ENCODE data around the gene C11orf97.

DNA sequence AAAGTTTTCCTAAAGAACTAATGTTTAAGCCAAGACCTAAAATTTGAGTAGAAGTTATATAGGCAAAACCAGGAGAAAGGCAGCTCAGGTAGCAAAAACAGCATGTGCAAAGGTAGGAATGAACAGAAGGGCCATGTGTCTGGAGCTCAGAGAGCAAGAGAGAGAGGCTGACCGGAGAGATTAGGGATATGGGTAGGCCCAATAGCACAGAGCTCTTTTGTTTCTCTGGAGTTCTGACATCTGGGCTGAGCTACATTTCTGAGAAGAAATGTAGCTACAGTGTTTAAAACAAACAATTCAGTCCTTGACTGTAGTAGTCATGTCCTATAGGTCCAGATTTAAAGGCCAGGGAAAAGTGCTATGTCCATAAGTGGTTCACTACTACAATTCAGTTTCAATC, 4.5 kb downstream of the C11orf97 start:
- no peak for TF ChIP-seq EZH2 (IDR thresholded peaks at IDR 0.05; ENCODE audit: borderline replicate concordance, insufficient read depth, low read depth, low read length, poor library complexity, severe bottlenecking)
- TF ChIP-seq, protein P1, sequence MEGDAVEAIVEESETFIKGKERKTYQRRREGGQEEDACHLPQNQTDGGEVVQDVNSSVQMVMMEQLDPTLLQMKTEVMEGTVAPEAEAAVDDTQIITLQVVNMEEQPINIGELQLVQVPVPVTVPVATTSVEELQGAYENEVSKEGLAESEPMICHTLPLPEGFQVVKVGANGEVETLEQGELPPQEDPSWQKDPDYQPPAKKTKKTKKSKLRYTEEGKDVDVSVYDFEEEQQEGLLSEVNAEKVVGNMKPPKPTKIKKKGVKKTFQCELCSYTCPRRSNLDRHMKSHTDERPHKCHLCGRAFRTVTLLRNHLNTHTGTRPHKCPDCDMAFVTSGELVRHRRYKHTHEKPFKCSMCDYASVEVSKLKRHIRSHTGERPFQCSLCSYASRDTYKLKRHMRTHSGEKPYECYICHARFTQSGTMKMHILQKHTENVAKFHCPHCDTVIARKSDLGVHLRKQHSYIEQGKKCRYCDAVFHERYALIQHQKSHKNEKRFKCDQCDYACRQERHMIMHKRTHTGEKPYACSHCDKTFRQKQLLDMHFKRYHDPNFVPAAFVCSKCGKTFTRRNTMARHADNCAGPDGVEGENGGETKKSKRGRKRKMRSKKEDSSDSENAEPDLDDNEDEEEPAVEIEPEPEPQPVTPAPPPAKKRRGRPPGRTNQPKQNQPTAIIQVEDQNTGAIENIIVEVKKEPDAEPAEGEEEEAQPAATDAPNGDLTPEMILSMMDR (IDR thresholded peaks at IDR 0.05): no peak
